SK-N-SH treated with all-trans-retinoic acid at 6 μM for 48 hours (cell line): ENCODE results near the gene LCE1E.

ENCODE experiments used
- ISL1 ChIP-seq: fragments of 250-450 bp; sonication (Bioruptor Pico); IDR thresholded peaks from 2 replicates; pipeline ENCODE4 v2.1.2; 2022; ENCODE audit warnings: mild to moderate bottlenecking, moderate library complexity
- TOX ChIP-seq: fragments of 250-450 bp; sonication (Bioruptor Pico); IDR thresholded peaks from 2 replicates; pipeline ENCODE4 v1.8.0; 2021; ENCODE audit warnings: mild to moderate bottlenecking, moderate library complexity, borderline replicate concordance
- TF ChIP-seq, protein P1 (sequence below): fragments of 250-450 bp; sonication (Bioruptor Pico); IDR thresholded peaks from 2 replicates; pipeline ENCODE4 v1.8.0; 2020; ENCODE audit warnings: mild to moderate bottlenecking, moderate library complexity, borderline replicate concordance
- TF ChIP-seq, protein P2 (sequence below): fragments of 250-450 bp; sonication (Bioruptor Pico); IDR thresholded peaks from 2 replicates; pipeline ENCODE4 v1.5.1; 2020; ENCODE audit warnings: low read depth, mild to moderate bottlenecking, moderate library complexity

DNA sequence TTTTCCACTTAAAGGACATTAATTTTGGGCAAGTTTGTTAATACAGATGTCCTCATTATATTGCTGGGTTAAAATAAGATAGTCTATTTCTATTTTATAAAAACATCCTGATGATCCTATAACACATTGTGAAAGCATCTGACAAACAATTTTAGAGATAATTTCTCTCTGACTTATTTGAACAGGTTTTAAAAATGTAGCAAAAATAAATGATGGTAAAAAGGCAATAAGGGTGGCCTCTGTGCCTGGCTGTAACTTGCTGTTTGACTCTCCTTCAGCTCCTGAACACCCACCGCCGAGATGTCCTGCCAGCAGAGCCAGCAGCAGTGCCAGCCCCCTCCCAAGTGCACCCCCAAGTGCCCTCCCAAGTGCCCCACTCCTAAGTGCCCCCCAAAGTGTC lies 41.1 kb downstream of the LCE1E start, which contains the start of gene LCE1A:
- TF ChIP-seq, protein P1, sequence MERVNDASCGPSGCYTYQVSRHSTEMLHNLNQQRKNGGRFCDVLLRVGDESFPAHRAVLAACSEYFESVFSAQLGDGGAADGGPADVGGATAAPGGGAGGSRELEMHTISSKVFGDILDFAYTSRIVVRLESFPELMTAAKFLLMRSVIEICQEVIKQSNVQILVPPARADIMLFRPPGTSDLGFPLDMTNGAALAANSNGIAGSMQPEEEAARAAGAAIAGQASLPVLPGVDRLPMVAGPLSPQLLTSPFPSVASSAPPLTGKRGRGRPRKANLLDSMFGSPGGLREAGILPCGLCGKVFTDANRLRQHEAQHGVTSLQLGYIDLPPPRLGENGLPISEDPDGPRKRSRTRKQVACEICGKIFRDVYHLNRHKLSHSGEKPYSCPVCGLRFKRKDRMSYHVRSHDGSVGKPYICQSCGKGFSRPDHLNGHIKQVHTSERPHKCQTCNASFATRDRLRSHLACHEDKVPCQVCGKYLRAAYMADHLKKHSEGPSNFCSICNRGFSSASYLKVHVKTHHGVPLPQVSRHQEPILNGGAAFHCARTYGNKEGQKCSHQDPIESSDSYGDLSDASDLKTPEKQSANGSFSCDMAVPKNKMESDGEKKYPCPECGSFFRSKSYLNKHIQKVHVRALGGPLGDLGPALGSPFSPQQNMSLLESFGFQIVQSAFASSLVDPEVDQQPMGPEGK (CRISPR knock-in tag) = no peak
- TF ChIP-seq, protein P2, sequence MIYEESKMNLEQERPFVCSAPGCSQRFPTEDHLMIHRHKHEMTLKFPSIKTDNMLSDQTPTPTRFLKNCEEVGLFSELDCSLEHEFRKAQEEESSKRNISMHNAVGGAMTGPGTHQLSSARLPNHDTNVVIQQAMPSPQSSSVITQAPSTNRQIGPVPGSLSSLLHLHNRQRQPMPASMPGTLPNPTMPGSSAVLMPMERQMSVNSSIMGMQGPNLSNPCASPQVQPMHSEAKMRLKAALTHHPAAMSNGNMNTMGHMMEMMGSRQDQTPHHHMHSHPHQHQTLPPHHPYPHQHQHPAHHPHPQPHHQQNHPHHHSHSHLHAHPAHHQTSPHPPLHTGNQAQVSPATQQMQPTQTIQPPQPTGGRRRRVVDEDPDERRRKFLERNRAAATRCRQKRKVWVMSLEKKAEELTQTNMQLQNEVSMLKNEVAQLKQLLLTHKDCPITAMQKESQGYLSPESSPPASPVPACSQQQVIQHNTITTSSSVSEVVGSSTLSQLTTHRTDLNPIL (CRISPR knock-in tag) = no peak
- TF ChIP-seq ISL1 (CRISPR knock-in tag) (no peak), TOX (CRISPR knock-in tag) (no peak)
